ENCODE data around the gene ACADM.
"Not testable (repeated sequence)": the region's sequence is repeated elsewhere in the genome, so short reads cannot be mapped to it uniquely, and the experiment has no call there.

DNA sequence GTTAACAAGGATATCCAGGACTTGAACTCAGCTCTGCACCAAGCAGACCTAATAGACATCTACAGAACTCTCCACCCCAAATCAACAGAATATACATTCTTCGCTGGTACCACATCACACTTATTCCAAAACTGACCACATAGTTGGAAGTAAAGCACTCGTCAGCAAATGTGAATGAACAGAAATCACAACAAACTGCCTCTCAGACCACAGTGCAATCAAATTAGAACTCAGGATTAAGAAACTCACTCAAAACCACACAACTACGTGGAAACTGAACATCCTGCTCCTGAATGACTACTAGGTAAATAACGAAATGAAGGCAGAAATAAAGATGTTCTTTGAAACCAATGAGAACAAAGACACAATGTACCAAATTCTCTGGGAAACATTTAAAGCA, 55.7 kb downstream of the ACADM start:
- not testable (repeated sequence) for TF ChIP-seq POLR2A, POLR2AphosphoS5 (IDR thresholded peaks at IDR 0.05)
- TF ChIP-seq, protein P1, sequence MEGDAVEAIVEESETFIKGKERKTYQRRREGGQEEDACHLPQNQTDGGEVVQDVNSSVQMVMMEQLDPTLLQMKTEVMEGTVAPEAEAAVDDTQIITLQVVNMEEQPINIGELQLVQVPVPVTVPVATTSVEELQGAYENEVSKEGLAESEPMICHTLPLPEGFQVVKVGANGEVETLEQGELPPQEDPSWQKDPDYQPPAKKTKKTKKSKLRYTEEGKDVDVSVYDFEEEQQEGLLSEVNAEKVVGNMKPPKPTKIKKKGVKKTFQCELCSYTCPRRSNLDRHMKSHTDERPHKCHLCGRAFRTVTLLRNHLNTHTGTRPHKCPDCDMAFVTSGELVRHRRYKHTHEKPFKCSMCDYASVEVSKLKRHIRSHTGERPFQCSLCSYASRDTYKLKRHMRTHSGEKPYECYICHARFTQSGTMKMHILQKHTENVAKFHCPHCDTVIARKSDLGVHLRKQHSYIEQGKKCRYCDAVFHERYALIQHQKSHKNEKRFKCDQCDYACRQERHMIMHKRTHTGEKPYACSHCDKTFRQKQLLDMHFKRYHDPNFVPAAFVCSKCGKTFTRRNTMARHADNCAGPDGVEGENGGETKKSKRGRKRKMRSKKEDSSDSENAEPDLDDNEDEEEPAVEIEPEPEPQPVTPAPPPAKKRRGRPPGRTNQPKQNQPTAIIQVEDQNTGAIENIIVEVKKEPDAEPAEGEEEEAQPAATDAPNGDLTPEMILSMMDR (IDR thresholded peaks at IDR 0.05) = not testable (repeated sequence)

All from breast epithelium (tissue), 3 donors.